Fibroblast of the aortic adventitia (primary cell): ENCODE measurements around the gene TRPM3. TPM values are rescaled to one million over a fixed set of nuclear protein-coding genes. Genes with fewer than 3 reads are reported as not detected.

Experiments used
- DNase-seq: peaks from one replicate; pipeline ENCODE4 v3.0.0-alpha.2; 2010; ENCODE audit warnings: low read depth
- H3K4me3 ChIP-seq: 2 replicates; pipeline ENCODE4 v1.5.1; 2011; ENCODE audit warnings: low read depth, mild to moderate bottlenecking, control low read depth, low read length, moderate library complexity
- CTCF ChIP-seq: IDR thresholded peaks from 2 replicates; pipeline ENCODE4 v1.5.1; 2011; ENCODE audit warnings: mild to moderate bottlenecking, low read length, control low read depth, inconsistent platforms; ENCODE audit not compliant: insufficient read depth
- total RNA-seq: library from RNA; depleted of rRNA; stranded (reverse); fragments of >200 nt; gene quantifications from 2 replicates; pipeline ENCODE4 v1.2.3, GENCODE V29; 2012; ENCODE audit warnings: low replicate concordance

TRPM3 gene
- total RNA-seq, 1 donor, result 8.8 TPM

DNA sequence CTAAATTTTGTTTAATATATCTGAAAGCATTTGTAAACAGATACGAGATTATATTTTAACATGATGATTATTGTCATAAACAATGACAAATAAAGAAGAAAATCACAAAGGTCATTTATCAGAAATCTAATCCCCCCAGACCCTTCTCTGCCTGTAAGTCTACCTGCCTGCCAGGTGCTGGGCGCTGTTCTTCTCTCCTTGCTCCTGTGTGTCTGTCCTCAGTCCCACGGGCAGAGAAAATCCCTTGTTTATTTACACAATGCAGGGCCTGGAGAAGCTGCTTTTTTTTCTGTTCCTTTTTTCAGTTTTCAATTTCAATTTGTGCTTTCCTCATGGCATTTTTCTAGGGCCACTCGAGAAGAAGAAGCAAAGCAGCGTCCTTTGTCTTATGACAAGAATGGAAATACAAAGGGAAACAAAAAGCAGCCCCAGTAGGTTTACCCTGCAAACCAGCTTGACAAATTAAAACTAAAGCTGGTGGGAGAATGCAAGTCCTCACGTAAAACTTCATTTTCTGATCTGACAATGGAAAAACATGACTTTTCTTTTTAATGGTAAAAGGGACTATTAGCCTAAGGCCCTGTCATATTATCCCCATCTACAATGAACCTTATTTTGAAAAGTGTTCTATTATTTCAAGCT lies 424.6 kb downstream of the TRPM3 start:
- DNase-seq, result no peak
- TF ChIP-seq CTCF, result no peak
- H3K4me3 ChIP-seq, result no peak overlapping the region

DNA sequence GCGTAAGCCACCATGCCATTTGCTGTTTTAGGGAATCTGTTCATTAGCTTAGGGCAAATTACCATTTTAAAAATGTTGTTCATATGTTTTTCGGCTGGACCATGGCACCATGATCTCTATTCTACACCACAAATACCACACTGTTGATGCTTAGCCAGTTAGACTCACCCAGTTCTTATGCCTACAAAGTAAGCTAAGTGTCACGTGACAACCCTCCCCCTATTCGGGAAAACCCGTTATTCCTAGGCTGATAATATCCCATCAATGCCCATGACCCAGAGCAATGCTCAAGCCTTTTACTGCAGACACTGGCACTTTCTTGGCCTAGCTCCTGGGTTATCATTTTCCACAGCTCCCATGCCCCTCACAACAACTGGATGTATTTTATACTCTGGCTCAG lies 426.7 kb downstream of the TRPM3 start:
- H3K4me3 ChIP-seq, result no peak overlapping the region
- DNase-seq, result no peak
- no peak for TF ChIP-seq CTCF

DNA sequence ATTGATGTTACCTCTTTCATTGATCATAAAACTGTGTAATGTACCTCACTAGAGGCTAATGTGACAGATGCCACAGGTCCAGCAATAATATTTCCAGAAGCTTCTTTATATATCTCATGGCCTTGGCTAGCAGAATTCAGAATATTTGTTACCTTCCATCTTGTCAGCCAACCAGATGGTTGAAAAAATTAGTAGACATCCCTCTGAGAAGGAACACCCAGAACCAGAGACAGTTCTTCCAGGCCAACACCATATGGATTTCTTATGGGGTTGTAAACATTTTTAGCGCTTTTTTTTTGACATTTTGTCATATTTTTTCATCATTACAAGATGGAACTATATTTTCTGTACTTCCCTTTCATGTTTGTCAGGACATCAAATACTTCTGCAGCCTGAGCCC lies 428.2 kb downstream of the TRPM3 start:
- no peak for DNase-seq
- no peak overlapping the region for H3K4me3 ChIP-seq
- TF ChIP-seq CTCF, result no peak

- DNase-seq, result no peak
- no peak overlapping the region for H3K4me3 ChIP-seq
- TF ChIP-seq CTCF, result no peak
Measured at GRCh38 chr9:70692431-70692830, 429.0 kb downstream of the TRPM3 start.

GRCh38 chr9:70688704-70689103 lies 432.7 kb downstream of the TRPM3 start:
- no peak for TF ChIP-seq CTCF
- no peak overlapping the region for H3K4me3 ChIP-seq
- DNase-seq, result no peak

- no peak for TF ChIP-seq CTCF
- H3K4me3 ChIP-seq, result no peak overlapping the region
- peak; percentile 64 for DNase-seq
Measured at GRCh38 chr9:70683841-70684240, 437.6 kb downstream of the TRPM3 start.

DNA sequence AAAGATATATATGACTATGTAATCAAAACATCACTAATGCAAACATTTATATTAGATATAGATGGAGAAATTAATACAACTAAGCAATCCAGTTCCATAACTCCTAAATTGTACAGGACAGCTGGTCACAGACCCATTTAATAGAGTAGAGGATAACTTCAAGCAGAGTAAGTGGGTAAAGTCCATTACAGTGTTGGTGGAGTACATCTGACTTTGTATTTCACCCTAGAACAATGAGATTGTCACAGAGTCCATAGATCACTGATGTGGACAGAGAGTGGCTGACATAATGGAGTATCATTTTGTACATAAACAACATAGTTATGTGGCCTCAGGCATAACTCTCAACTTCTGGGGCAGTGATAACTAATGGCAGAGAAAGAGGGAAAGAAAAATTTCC lies 439.1 kb downstream of the TRPM3 start:
- no peak overlapping the region for H3K4me3 ChIP-seq
- no peak for TF ChIP-seq CTCF
- no peak for DNase-seq
